Ovary (tissue), 3 donors: ENCODE results near the gene AUTS2.

Experiments
- CTCF ChIP-seq, 3 donors: fragments of 450-650 bp in 2 of 3; fragments of 200-600 bp in 1 of 3; IDR thresholded peaks; one replicate each; pipeline versions ENCODE4 v1.5.1 to v1.8.0; 2016 to 2022; ENCODE audit warnings: antibody characterized with exemption in 3 of 3, mild to moderate bottlenecking in 1 of 3
- EP300 ChIP-seq: sonication (generic); formaldehyde crosslinking; IDR thresholded peaks from one replicate; pipeline ENCODE4 v1.6.1; 2017; ENCODE audit warnings: antibody characterized with exemption
- POLR2A ChIP-seq: fragments of 450-650 bp; IDR thresholded peaks from one replicate; pipeline ENCODE4 v1.6.1; 2017; ENCODE audit warnings: antibody characterized with exemption, mild to moderate bottlenecking, moderate library complexity
- donor health status: DM: no; HTN: no; CAD: no.

- TF ChIP-seq POLR2A = no peak
- no peak for TF ChIP-seq EP300
- no peak for TF ChIP-seq CTCF (IDR thresholded peaks at IDR 0.05)
Observed at GRCh38 chr7:70353330-70353945, 755.2 kb downstream of the AUTS2 start.
